Medulla oblongata (tissue), 1 donor: ENCODE measurements around the gene NES.
A peak's percentile ranks its signal among the peaks of the same experiment; 100 is the strongest.

ENCODE experiments used
- DNase-seq: peaks from one replicate; pipeline ENCODE4 v3.0.0-alpha.2; 2015; ENCODE audit errors: extremely low spot score

The NES gene

GRCh38 chr1:156681196-156681960, 4.2 kb upstream of the NES start:
- DNase-seq = no peak

- no peak for DNase-seq
Measured at GRCh38 chr1:156680056-156680455, 2.8 kb upstream of the NES start.

GRCh38 chr1:156677616-156678596, 699 bp upstream of the NES start:
- DNase-seq = peak; percentile 91

- no peak for DNase-seq
Measured at GRCh38 chr1:156676114-156676819, 940 bp downstream of the NES start.

- no peak for DNase-seq
Measured at GRCh38 chr1:156675210-156676113, 1.7 kb downstream of the NES start.

- DNase-seq = peak; percentile 68
Measured at GRCh38 chr1:156673387-156674121, 3.7 kb downstream of the NES start.

- no peak for DNase-seq
Measured at GRCh38 chr1:156671804-156672203, 5.4 kb downstream of the NES start.

GRCh38 chr1:156670791-156671190, 6.4 kb downstream of the NES start:
- no peak for DNase-seq

GRCh38 chr1:156670359-156670758, 6.8 kb downstream of the NES start:
- DNase-seq = no peak

- no peak for DNase-seq
Measured at GRCh38 chr1:156669794-156670193, 7.4 kb downstream of the NES start.

- no peak for DNase-seq
Measured at GRCh38 chr1:156668801-156669637, 8.2 kb downstream of the NES start.

GRCh38 chr1:156667968-156668709, 9.1 kb downstream of the NES start:
- DNase-seq = no peak

- DNase-seq = no peak
Measured at GRCh38 chr1:156667610-156667967, 9.6 kb downstream of the NES start.

- no peak for DNase-seq
Measured at GRCh38 chr1:156666862-156667609, 10.2 kb downstream of the NES start.

- DNase-seq = no peak
Measured at GRCh38 chr1:156665539-156665938, 11.7 kb downstream of the NES start.

- peak; percentile 55 for DNase-seq
Measured at GRCh38 chr1:156664767-156665411, 12.3 kb downstream of the NES start.

GRCh38 chr1:156664046-156664766, 13.0 kb downstream of the NES start:
- DNase-seq = no peak
